ENCODE measurements around the gene SMARCE1. TPM values are rescaled to one million over a fixed set of nuclear protein-coding genes. Genes with fewer than 3 reads are reported as not detected.

The SMARCE1 gene
- total and polyA plus RNA-seq, 9 of the 15 experiments (the other 6 are each of a cell fraction or from before 2014, with no cell fraction given) = 64.1 to 142 (median 114) TPM

GRCh38 chr17:40596261-40596919, 51.2 kb downstream of the SMARCE1 start (continued):
- TF ChIP-seq ZNF280A (IDR thresholded peaks at IDR 0.05; ENCODE audit: low read depth, partially characterized antibody) (no peak), RBBP5 (IDR thresholded peaks at IDR 0.05; ENCODE audit: borderline replicate concordance, insufficient read depth, low read length, poor library complexity, severe bottlenecking) (no peak), FOXJ3 (CRISPR knock-in tag; IDR thresholded peaks at IDR 0.05) (no peak), ZNF696 (CRISPR knock-in tag; conservative IDR thresholded peaks at IDR 0.05) (no peak), ZMIZ1 (IDR thresholded peaks at IDR 0.05; ENCODE audit: low read depth in 2 of 2, low read length in 2 of 2) (no peak), ATF7 (IDR thresholded peaks at IDR 0.05) (no peak), ZNF174 (CRISPR knock-in tag; IDR thresholded peaks at IDR 0.05) (no peak), KAT2B (IDR thresholded peaks at IDR 0.05; ENCODE audit: low read depth, low read length) (no peak), CC2D1A (IDR thresholded peaks at IDR 0.05) (peak; percentile 44; the same call in 1 of the 2 replicates), SIN3B (IDR thresholded peaks at IDR 0.05; ENCODE audit: low read depth) (no peak), TSC22D4 (tag; IDR thresholded peaks at IDR 0.05) (no peak), SP2 (IDR thresholded peaks at IDR 0.05; ENCODE audit: extremely low read depth, low read depth, low read length, poor library complexity, severe bottlenecking) (no peak), CEBPB (tag; IDR thresholded peaks at IDR 0.05) (no peak), BRF2 (IDR thresholded peaks at IDR 0.05; ENCODE audit: borderline replicate concordance, insufficient read depth, insufficient read length) (no peak), FOXK2 (conservative IDR thresholded peaks at IDR 0.05 in 1 of 2, IDR thresholded peaks at IDR 0.05 in 1 of 2; ENCODE audit: low read depth in 2 of 2) (no peak), ETV6 (IDR thresholded peaks at IDR 0.05; ENCODE audit: borderline replicate concordance in 1 of 2, low read depth in 2 of 2, low read length in 1 of 2) (no peak), ETV6 (CRISPR knock-in tag; IDR thresholded peaks at IDR 0.05; ENCODE audit: borderline replicate concordance) (no peak), CTBP1 (IDR thresholded peaks at IDR 0.05; ENCODE audit: borderline replicate concordance) (no peak), ZEB2 (IDR thresholded peaks at IDR 0.05) (no peak), GATAD2B (IDR thresholded peaks at IDR 0.05; ENCODE audit: borderline replicate concordance) (no peak), ZC3H11A (IDR thresholded peaks at IDR 0.05; ENCODE audit: low read depth, low read length) (no peak)
